Measurements from ENCODE around the gene MFSD6L. TPM values are rescaled to one million over a fixed set of nuclear protein-coding genes. Genes with fewer than 3 reads are reported as not detected.
A peak's percentile ranks its signal among the peaks of the same experiment; 100 is the strongest.
"Not testable (repeated sequence)": the region's sequence is repeated elsewhere in the genome, so short reads cannot be mapped to it uniquely, and the experiment has no call there.

MFSD6L gene
- total RNA-seq, 1 experiment from 2014 or later: not detected

DNA sequence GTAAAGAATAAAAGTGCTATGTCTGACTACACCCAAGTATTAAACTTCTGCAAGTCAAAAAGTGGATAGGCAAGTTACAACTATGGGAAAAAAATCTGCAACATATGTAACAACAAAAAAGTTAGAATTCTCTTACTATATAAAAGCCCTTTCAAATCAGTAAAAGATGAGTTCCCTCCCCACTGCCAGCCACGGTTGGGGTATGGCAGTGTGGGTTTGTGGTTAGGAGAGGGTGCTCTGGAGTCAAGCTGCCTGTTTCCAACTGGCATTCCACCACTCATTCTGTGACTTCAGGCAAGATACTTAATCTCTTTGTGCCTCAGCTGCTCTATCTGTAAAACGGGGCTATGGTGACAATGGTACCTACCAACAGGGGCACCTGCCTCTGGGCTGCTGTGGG, 26.6 kb upstream of the MFSD6L start:
- no peak for DNase-seq (ENCODE audit: low spot score)

DNA sequence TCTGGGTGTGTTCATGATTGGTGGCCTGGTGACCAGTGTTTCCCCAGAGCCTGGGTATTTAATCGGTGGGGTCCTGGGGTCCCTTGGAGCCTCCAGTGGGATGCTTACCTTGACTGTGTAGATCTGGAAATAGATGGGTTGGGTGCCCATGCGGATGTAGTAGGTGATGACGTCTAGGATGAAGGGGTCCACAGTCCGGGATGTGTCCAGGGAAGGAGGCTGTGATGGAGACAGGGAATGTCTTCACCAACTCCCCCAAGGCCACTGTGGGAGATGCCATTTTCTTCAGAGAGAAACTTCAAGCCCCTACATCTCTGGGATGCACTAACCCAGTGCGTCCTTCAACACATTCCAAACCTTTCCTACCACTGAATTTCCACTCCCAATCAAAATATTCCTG, 24.1 kb upstream of the MFSD6L start:
- DNase-seq (ENCODE audit: low spot score): no peak

DNA sequence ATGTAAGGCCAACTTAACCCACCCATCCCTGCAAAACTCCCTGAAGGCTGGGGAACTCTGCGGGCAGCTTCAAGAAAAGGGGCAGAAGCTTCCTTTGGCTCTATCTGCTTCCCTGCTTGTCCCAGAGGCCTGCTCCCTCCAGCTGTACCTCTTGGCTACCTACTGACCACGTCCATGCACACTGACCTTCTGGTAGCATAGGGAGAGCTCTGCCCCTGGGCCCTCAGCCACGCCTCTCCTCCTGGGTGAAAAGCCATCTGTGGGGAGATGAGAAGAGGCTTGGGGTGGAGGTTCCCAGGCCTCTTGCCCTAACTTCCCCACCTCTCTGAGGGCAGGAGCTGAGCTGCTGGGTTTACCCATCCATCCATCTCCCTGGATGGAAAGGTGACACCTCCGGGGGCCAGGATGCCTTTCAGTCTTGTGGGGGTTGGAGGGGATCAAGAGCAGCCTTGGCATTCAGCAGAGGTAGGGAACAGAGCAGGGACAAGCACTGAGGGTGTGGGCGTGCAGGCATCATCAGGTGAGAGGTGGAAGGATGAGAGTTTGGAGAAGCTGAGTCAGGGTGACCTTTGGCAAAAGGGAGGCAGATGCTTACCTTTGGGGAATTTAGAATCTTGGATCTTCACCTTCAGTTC, 23.4 kb upstream of the MFSD6L start:
- no peak for DNase-seq (ENCODE audit: low spot score)

DNA sequence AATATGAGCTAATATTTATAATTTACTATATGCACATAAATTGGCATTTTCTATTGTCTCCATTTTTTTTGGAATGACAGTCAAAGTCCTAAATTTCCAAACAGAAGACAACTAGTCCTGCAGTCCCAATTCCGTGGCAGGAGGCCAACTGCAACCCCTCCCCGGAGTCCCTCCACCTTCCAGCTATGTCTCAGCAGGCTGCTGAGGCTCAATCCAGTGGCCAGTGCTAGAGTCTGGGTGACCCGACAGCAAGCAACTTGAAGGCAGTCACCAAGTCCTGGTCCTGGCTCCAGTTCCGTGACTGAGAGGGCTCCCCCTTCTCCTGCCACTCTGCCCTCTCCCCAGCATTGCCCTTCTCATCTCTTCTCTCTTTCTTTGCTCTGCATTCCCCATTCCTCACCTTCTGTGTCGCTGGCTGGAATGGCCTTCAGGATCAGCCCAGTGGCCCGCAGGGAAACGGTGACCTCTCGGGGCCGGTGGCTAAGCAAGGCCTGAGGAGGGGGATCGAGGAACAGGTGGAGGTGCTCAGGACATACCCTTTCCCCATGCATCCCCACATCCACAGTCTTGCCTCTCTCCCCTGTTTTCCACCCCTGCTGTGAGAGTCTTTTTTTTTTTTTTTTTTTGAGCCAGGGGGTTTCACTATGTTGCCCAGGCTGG, 22.4 kb upstream of the MFSD6L start:
- DNase-seq (ENCODE audit: low spot score): no peak

DNA sequence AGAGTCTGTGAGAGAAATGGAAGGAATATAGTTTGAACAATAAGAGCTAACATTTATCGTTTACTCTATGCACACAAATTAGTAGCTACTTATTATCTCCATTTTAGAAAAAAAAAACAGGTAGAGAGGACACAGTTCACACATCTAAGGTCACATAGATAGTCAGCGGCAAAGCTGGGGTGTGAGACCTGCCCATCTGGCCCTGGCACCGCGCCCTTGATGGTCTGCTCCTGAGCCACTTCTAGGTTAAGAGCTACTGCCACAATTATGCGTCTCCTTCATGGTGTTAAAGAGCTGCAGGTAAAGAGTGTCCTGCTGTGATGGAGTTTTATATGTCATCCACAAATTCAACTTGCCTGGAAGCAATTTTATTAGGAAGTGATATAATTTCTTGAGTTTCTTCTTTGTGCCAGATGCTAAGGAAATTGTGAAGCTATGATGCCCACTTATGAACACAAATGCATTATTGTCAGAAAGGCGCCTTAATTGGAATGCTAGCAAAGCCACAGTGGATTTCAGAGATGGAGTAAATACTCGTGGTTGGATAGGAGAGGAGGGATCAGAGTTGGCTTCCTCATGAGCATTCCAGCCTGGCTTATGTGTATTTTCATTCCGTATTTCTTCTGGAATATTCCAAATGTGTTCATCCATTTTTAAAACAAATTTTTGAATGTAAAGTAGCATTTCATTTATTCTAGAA, 21.3 kb upstream of the MFSD6L start:
- DNase-seq (ENCODE audit: low spot score): no peak

DNA sequence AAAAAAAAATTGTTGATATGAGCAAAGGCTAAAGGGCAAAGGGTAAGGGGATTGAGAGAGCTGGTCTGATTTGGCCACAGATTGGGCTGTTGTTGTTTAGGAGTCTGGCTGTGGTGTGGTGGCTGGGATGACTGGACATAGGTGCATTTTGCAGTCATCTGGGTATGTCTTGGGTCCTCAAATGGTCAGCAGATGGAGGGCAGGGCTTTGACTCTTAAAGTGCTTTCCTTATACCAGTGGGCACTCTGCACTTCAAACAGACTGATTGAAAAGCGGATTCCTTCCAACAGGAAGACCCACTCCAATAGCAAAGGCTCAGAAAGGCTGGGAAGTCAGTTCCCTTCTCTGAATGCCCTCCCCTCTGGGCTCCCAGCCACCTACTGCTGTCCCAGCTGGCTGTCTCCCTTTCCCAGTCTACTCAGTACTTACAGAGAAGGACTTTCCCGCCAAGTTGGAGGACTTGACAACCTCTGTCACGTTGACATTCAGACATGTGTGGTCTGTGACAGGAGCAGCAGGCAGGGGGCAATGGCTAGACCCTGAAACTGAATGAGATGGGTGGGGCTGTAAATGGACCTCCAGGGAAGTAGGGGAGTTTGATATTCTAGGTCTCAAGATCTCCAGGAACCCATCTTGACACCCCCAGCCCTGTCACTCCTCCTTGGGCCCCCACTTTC, 19.6 kb upstream of the MFSD6L start:
- no peak for DNase-seq (ENCODE audit: low spot score)

DNA sequence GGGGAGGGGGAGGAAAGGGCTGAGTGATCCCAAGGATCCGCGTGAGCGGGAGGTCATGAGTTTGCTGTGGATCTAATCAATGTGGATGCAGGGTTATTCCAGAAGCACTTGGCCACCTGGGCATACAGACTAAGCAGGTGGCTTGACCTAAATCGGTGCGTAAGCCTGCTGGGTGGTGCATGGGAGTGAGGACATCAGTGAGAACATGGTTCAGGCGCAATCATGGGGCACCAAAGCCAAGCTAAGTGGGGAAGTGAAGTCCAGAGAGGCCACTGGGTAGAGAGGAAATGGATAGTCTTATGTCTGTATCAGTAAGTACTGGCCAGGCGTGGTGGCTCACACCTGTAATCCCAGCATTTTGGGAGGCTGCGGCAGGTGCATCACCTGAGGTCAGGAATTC, 18.9 kb upstream of the MFSD6L start:
- DNase-seq (ENCODE audit: low spot score): no peak

DNA sequence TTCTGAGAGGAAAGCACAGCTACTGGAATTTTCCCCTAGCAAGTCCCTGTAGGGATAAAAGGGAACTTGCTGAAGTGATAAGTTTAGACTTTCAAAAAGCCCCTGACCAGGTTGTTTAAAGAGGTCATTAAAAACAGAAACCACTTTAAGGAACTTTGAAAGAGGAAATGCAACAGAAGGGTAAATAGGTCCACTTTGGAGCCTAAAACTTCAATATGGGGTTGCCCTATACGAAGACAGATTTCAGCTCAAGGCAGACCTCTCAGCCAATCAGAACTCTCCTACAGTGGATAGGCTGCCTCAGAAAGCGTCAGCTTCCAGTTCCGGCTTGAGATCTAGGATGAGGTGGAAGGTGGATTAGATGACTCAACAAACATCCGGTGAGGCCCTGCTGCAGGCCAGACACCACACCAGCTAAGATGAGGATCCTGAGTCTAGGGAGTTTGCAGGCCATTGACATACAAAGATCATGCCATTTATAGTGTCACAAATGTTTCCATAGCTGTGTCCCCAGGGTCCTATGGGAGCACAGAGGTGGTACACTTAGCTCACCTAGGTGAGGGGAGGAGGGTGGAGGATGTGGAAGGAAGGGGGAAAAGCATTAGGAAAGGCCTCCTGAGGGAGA, 7.9 kb upstream of the MFSD6L start:
- peak; percentile 74 for DNase-seq (ENCODE audit: low spot score)

DNA sequence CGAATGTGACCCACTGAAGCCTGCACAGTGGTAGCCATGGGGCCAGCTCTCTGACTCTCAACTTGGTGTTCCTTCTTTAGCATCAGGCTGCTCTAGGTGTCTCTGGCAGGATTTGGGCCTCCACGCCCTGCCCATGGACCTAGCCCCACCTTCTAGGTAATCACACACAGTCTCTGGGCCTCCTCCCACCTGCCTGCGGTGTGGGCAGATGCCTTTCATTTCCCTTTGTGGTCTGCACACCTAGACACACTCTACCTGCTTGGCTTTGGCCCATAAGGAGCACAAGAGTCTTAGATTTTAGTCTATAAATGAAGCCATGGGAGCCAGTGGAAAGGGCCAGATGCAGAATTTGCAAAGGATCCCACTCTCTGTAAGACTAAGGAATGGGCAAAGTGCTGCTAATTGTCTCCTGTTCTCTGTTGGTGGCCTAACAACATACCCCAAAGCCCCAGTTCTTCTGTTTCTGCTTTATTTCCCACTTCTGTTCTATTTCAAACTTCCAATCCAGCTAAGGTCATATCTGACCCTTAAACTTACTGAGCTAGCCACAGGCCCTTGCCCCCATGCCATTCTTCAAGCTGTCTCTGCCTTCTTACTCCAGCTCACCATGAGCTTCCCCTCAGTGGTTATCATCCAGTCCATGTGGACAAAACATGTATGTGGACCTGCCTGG, 7.2 kb upstream of the MFSD6L start:
- DNase-seq (ENCODE audit: low spot score): no peak

DNA sequence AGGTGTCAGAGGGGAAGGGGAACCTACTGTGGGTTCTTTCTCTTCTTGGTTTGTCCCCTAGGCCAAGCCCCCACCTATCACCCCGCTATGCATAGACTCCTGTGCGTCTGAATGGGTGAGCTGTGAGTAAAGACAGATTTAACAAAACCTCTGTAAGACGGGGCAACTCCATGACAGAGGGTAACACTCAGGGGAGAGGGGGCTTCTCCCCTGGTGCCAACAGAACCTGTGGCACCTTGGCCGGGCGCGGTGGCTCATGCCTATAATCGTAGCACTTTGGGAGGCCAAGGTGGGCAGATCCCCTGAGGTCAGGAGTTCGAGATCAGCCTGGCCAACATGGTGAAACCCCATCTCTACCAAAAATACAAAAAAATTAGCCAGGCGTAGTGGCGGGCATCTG, 6.2 kb upstream of the MFSD6L start:
- DNase-seq (ENCODE audit: low spot score): not testable (repeated sequence)

DNA sequence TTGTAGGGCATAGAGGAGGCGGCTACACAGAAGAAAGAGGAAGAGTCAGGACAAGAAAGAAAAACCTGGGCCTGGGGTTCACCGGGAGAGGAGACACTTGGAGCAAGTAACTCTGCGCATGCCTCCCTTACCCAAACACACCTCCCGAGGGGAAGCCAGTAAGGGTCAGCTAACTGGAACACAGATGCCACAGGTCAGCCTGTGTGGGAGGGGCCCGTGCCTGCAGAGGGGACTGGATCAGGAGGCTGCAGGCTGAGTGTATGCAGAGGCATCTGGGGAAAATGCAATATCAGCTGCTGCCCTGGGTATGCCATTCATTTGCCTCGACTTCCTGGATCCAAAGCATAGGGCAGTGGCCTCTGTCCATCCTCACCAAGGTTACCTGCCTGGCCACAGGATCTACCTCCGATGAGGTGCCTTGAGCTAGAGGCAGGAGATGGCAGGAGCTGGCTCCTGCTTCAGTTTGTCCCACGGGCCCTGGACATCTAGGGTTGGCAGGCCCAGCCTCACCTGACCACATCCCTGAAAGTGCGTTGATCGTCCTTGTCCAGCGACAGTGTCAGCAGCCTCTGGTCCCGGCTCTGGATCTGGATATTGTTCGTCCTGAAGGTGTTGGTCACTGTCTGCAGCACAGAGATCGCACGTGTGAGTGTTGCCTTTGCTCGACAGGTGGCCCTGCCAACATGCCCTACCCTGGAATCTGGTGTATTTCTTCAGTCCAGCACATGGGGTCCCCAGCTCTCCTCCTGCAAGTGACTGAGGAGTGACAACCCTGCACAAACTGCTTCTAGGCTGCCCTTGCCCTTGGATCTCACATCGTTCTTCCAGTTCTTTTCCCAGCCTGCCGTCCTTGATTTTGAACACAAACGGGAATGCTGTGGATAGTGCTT, 4.6 kb upstream of the MFSD6L start:
- no peak for DNase-seq (ENCODE audit: low spot score)

DNA sequence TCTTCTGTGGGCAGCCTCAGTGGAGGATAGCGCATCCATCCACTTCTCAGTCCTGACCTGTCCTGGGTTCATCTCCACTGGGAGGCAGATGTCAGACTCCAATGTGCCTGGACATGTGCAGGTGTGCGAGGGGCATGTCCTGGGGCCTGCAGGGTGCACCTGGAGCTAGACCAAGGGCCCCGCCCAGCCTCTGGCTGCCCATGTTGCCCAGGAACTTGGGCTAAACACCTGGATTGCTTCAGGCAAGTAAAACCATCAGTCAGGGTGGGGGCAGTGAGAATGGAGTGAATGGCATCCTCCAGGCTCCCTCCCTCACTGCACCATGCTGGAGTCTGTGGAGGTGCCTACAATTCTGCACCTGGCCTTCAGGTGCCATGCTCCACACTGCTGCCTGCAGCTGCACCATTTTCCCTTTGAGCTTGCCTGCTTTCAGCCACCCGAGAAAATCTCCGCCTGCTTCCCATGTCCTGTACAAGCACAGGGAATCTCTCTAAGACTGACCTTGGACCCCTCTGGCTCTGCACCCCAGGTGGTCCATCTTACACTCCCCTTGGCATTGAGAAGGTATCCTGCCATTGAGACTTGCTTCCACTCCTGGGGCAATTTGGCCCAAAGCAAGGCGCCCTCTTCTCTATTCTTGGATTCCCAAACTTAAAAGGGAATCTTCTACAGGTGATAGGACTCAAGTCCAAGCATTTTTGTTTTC, 2.1 kb upstream of the MFSD6L start:
- no peak for DNase-seq (ENCODE audit: low spot score)

DNA sequence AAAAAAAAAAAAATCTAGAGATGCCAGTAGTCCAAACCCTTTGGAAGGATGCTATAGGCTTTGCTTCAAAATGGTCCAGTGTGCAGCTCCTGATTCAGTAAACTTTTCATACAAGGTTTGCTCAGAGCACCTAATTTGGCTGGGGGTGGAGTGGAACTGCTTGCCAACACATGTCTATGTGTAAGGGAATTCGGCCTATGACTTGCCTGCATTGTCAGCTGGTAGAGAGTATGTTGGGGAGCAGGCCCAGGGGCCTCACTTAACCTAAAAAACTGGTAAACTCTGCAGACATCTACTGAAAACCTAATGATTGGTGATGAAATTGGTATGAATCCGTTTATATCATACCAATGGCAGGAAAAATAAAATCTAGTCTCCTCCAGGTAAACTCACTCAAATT, 1.5 kb upstream of the MFSD6L start:
- DNase-seq (ENCODE audit: low spot score): no peak

DNA sequence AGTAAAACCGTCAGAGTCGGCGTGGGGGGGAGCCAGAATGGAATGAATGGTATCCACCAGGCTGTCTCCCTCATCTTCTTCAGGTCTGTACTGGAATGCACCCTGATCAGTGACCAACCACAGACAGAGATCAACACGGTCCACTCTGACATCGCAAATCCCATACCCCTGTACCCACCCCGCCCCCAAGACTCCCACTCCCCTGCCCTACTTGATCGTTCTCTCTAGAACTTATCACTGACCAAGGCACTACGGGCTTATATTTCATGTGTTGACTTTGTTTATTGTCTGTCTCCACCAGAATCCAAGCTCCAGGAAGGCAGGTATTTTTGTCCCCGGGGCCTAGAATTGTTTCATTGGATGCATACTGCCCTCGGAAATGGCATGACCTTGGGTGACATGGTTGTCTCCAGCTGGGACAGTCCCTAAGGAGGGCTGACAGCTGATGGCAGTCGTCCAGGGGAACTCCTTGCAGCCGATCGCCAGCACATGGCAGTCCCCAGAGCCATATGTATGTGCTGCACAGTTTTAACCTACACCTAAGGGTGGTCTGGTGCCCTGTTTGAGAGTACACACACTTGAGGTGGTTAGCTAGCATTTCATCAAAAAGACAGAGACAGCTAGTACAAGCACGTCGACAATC, 526 bp upstream of the MFSD6L start:
- no peak for DNase-seq (ENCODE audit: low spot score)

DNA sequence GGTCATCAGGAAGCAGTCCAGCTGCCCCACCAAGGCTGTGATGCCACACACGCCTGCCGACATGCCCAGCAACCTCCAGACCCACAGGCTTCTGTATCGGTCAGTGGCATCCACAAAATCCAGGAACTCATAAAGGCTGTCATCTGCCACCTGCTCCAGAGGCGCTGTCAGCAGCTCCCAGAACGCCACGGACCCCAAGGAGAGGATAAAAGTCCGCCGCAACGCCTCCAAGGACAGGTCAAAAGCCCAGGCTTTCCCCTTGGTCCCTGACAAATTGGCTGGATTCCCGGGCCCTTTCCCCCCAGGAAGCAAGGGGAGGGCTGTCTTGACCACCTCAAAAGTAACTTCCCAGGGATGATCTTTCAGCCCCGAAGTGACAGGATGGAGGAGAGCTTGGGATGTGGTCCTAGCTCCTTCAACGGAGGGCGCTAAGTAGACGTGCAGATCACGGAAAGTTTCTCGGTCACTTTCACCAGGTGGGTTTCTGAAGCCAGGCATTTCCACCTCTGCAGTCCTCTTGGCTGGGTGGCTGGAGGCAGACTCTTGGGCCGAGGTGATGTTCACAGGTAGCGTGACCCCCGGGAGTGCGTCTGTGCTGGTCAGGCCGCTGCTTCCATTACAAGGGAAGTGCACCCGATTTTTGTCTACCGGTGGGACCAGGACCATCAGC, 854 bp downstream of the MFSD6L start:
- no peak for DNase-seq (ENCODE audit: low spot score)

DNA sequence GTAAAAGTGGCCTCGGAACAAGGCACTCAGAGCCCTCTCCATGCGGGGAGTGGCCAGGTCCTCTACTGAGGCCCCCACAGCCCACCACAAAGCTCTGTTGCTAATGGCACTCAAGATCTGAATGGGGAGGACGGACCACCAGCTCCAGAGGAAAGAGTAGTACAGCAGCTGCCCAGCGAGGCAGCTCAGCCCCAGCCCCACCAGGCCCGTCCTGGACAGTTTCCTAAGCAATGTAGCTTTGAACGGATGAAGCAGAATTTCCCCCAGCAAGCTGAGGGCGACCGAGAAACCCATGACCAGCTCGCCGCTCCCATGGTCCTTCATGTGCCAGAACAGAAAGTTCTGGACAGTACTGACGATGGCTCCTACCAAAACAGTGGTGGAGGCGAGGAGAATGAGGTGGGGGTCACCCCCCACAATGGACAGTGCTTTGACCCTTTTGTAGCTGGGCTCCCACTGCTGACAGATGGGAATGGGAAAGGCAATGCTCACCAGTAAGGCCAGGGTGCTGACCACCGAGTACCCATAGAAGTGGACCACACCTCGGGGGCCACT, 1.5 kb downstream of the MFSD6L start:
- no peak for DNase-seq (ENCODE audit: low spot score)

DNA sequence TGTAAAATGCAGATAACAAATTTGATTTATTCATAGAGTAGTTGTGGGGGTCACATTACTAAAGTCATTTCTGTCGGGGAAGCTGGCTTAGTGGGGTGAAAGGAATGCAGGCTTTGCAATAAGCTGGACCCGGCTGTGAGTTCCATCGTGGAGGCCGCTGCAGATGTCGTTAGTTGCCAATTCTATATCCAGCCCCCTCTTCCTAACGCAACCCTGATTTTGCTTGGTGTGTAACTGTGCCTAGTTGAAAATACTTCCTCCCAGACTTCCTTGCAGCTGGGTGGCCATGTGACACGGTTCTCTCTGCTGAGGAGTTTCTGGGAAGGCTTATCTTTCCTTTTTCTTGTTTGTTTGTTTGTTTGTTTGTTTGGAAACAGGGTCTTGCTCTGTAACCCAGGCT, 4.5 kb downstream of the MFSD6L start:
- DNase-seq (ENCODE audit: low spot score): no peak

DNA sequence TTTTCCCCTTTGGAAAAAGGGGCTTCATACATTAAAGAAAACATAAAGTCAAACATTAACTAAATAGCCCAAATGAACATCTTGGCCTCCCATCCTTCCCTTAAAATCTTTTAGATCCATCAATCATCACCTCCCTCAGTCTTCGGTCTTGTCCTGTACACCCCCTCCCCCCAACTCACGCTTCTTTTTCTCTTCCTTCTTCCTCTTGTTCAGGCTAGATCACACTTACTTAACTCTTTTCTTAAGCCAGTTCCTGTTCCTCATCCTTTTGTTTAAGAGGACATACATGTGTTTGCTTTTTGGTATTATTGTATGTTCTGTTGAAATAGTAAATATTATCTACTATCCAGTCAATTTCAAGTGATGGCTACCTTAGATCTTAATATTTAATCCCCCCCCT, 5.5 kb downstream of the MFSD6L start:
- DNase-seq (ENCODE audit: low spot score): no peak

DNA sequence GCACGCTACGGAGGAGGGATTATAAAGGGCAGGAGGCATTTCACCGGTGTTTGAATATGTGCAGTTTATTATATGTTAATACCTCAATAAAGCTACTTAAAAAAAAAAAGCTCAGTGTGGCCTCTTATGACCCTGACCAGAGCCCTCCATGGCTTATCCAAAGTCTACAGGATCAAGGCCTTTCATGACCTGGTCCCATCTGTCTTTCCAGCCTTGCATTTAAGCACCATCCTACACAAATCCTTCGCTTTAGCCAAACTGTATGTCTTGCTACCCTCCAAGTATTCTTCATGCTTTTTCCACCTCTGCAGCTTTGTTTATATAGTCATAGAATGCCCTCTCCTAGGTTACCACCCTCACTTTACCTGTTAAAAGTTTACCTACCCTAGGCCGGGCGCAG, 6.5 kb downstream of the MFSD6L start:
- DNase-seq (ENCODE audit: low spot score): no peak
